Activated CD4-positive, alpha-beta T cell treated with anti-CD3 and anti-CD28 coated beads, Interleukin-2, Interleukin-4, amounts not matched to agents 100 ng/mL and 50 ng/mL, durations not matched to agents 16 hours and 8 hours (primary cell): ENCODE results near the gene RPH3AL.
A peak's percentile ranks its signal among the peaks of the same experiment; 100 is the strongest.

Experiments
- DNase-seq: peaks from one replicate; pipeline ENCODE4 v3.0.0-alpha.2; 2020; ENCODE audit warnings: low spot score

RPH3AL gene

GRCh38 chr17:178292-179065 lies 174.1 kb downstream of the RPH3AL start:
- no peak for DNase-seq

GRCh38 chr17:177762-178161 lies 174.8 kb downstream of the RPH3AL start:
- no peak for DNase-seq

GRCh38 chr17:177155-177554 lies 175.5 kb downstream of the RPH3AL start:
- no peak for DNase-seq

GRCh38 chr17:173166-173911 lies 179.3 kb downstream of the RPH3AL start:
- DNase-seq, result no peak

GRCh38 chr17:172401-172800 lies 180.2 kb downstream of the RPH3AL start:
- DNase-seq, result no peak

- DNase-seq, result no peak
Observed at GRCh38 chr17:171871-172270, 180.7 kb downstream of the RPH3AL start.

- no peak for DNase-seq
Observed at GRCh38 chr17:170130-170670, 182.4 kb downstream of the RPH3AL start.

GRCh38 chr17:168614-169013 lies 184.0 kb downstream of the RPH3AL start:
- peak; percentile 16 for DNase-seq

DNA sequence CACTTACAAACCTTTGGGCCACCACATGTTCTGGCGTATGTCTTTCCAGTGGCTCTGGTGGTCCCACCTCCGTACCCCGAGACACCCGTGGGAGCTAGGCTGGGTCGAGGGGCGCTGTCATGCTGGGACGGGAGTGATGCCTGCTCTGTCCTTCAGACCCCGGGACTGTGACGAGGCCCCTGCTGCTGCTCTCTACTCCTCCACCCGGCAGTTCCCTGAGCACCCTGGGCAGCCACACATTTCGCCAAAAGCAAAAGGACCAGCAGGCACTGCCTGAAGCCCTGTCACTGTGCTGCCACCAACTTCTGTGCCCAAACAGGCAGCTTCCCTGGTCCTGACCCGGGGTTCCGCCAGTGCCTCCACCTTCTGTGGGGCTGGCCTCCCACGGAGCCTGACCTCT lies 186.7 kb downstream of the RPH3AL start:
- DNase-seq, result no peak

DNA sequence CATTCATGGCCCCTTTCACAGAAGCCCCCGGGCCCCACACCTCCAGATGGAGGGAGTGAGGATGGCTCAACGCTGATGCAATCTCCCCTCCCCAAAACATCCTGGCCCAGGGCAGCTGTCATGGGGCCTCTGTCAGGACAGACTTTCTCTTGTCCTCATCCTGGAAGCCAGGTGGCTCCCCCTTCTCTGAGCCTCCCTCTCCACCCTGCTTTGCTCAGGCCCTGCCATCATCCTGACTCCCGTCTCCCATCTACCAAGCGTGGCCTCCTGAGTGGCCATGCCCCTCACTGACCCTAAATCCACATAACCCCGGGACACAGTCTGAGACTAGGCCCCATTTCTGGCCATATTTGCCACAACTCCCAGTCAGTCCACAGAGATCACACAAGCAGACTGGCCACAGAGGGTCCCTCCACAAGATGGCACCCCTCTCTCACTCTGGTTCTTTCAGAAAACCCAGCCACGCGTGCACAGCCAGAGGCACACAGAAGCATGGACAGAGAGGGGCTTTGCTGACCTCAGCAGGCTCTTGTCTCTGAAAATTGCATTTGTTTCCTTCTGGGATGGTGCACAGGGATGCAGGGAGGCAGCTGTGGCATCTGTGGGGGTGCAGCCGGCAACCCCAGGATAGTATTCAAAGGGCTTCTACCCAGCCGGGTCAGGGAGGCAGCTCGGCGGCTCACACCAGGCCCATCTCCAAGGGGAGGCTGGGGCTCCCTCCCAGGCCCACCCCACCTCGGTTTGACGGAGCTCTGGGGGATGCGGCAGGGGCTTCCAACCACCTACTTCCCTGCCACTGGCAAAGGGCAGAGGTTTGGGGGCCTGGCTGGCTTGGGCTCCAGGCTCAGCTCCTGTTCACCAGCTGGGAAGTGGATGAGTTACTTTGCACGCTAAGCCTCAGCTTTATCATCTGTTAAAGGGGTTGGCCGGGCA lies 188.0 kb downstream of the RPH3AL start:
- DNase-seq, result peak; percentile 15

- no peak for DNase-seq
Observed at GRCh38 chr17:163514-164098, 189.0 kb downstream of the RPH3AL start.

GRCh38 chr17:162689-163088 lies 189.9 kb downstream of the RPH3AL start:
- no peak for DNase-seq
